Motor neuron (in vitro differentiated cells): ENCODE results near the gene TMTC2. TPM values are rescaled to one million over a fixed set of nuclear protein-coding genes. Genes with fewer than 3 reads are reported as not detected.

Source experiments
- ATAC-seq, 8 experiments: fragments of 200-7000 bp; cut with Tn5 transposase; replicated peaks in 6 of 8; 2 replicates each; pipeline ENCODE4 v1.8.0; 2021; ENCODE audit warnings: mild to moderate bottlenecking in 8 of 8, moderate library complexity in 8 of 8
- H3K27ac ChIP-seq, 2 donors: fragments of 250-450 bp; sonication (Bioruptor Pico); 2 replicates each; pipeline ENCODE4 v1.9.0; 2021; ENCODE audit warnings: antibody characterized with exemption in 2 of 2, mild to moderate bottlenecking in 2 of 2, moderate library complexity in 1 of 2
- H3K4me1 ChIP-seq, 2 donors: fragments of 250-450 bp; sonication (Bioruptor Pico); replicated peaks in 1 of 2; 2 replicates each; pipeline ENCODE4 v1.6.1; 2021; ENCODE audit warnings: antibody characterized with exemption in 2 of 2, mild to moderate bottlenecking in 2 of 2, moderate library complexity in 1 of 2
- H3K4me3 ChIP-seq, 5 donors: fragments of 250-450 bp; sonication (Bioruptor Pico); 2 replicates each; pipeline ENCODE4 v1.9.0; 2021; ENCODE audit warnings: antibody characterized with exemption in 5 of 5, mild to moderate bottlenecking in 5 of 5, moderate library complexity in 4 of 5
- WGBS, 10 experiments: fragments of 450-650 bp; shearing (Covaris generic); methylation state at CpG; one replicate each; pipeline ENCODE4 v1.0.0; 2022; 5-methylcytosine and 5-hydroxymethylcytosine counted together
- in situ Hi-C, 9 experiments: fragments of 400-800 bp; cut with MboI; loops; one replicate each; pipeline ENCODE4 v1.15.0; 2021; ENCODE audit warnings: low sequenced_read_pairs in 9 of 9, low pct_unique_long_range_greater_than_20kb in 2 of 9; ENCODE audit not compliant: unreplicated experiment in 9 of 9
- total RNA-seq, 8 experiments: library from RNA; unstranded; fragments of 300-600 nt; gene quantifications; 2 replicates each; pipeline versions ENCODE4 v1.2.3 to v1.2.4, GENCODE V29; 2022

The TMTC2 gene
- 10 to 100 TPM; 11.4 to 49.3 (median 31.3) TPM for total RNA-seq

GRCh38 chr12:82686168-82687020 lies at the start of gene TMTC2:
Gene TMTC2, plus strand, starts transcription at chr12:82686906.
- peak; percentile 84 to 91 (median 90) for ATAC-seq
- H3K4me3 ChIP-seq: peak within 1 kb of the TSS; percentile 60 to 81 (median 78)
- in situ Hi-C loops: loop anchor here in 2 of 9 experiments (25.0 kb wide), 2 partner anchors 301 to 751 kb away; no protein-coding TSS in a partner anchor
- peak within 1 kb of the TSS; percentile 50 to 70 for H3K27ac ChIP-seq
- WGBS, 10 experiments: 0 to 3% (median 0%) methylated on average over 2 to 11 of the region's 39 CpGs; no CpG with 5 or more reads in 3 of the 10 experiments
- peaks cover 6 to 13% of the 10 kb centered on the region in 2 donors for H3K4me1 ChIP-seq

GRCh38 chr12:82638324-82638723 lies 48.4 kb upstream of the TMTC2 start:
- in situ Hi-C loops: loop anchor here in 1 of 9 experiments (25.0 kb wide), 1 partner anchor 251 kb away; no protein-coding TSS in a partner anchor

DNA sequence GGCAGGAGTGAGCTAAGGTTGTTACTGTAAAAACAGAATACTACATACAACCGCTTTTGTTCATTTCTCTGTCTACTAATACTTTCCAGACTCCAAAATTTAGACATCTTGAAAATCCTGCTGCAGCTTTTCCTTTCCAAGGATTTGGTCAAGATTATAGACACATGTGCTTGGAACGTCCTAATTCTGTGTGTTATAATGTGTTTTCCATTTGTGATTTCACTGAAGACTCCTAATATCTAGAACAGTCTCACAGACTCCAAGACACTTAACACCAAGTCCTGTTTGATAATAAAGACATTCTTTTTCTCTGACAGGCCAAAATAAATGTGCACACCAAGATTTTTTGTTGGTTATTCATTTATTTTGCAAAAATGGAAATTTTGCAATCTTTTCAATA lies 41.8 kb upstream of the TMTC2 start:
- Histone ChIP-seq H3K4me3 (no peak overlapping the region), H3K4me1 (no peaks in the 10 kb centered on the region), H3K27ac (no peak overlapping the region)
- in situ Hi-C loops: loop anchor here in 1 of 9 experiments (25.0 kb wide), 1 partner anchor 258 kb away; no protein-coding TSS in a partner anchor
- 0 to 100% (median 60%) methylated on average over 1 to 2 of the region's 2 CpGs; no CpG with 5 or more reads in 1 of the 10 experiments for WGBS, 10 experiments
- ATAC-seq: no peak

More at GRCh38 chr12:82638324-82638723, 48.4 kb upstream of the TMTC2 start:
- Histone ChIP-seq H3K27ac (no peak overlapping the region), H3K4me3 (no peak overlapping the region), H3K4me1 (no peaks in the 10 kb centered on the region)
- WGBS, 10 experiments: 60 to 100% (median 81%) methylated on average over 1 of the region's 1 CpG; no CpG with 5 or more reads in 1 of the 10 experiments
- ATAC-seq: no peak

- H3K4me3 ChIP-seq: no peak overlapping the region
- no peaks in the 10 kb centered on the region for H3K4me1 ChIP-seq
- in situ Hi-C loops: loop anchor here in 1 of 9 experiments (25.0 kb wide), 1 partner anchor 258 kb away; no protein-coding TSS in a partner anchor
- ATAC-seq: no peak
- no peak overlapping the region for H3K27ac ChIP-seq
Observed at GRCh38 chr12:82645414-82645813, 41.3 kb upstream of the TMTC2 start.

- H3K4me1 ChIP-seq: peaks cover 0 to 2% of the 10 kb centered on the region in 2 donors
- in situ Hi-C loops: loop anchor here in 1 of 9 experiments (25.0 kb wide), 1 partner anchor 261 kb away; no protein-coding TSS in a partner anchor
- H3K27ac ChIP-seq: no peak overlapping the region
- WGBS, 10 experiments: 26 to 96% (median 74%) methylated on average over 1 to 4 of the region's 4 CpGs
- no peak overlapping the region for H3K4me3 ChIP-seq
- no peak for ATAC-seq
Observed at GRCh38 chr12:82647853-82648252, 38.9 kb upstream of the TMTC2 start.

DNA sequence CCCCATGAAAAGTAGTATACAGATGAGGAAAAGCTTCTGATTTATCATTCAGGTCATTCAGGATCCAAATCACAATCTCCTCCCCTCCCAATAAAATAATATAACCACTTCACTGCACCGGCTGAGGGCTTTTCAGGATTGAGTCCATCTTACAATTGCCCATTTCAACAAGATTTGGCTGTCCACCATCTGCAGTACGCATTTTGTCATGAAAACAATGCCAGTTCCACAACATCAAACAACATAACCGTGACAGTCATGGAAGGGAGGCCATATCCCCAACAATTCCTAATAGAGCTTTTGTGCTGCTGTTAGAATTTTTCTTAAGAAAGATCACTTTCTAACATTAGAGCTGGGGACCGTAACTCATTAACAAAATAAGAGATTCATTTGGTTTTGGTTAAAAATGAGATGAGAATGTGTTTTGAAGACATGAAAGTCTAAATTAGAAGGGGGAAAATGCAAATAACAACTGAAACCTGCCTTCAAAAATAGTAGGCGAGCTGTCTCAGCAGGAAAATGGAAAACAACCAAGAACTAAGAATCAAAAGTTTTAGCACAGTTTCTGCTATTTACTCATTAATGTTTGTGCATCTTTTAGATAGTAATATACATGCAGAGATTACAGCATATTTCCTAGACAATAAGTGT lies 38.3 kb upstream of the TMTC2 start:
- in situ Hi-C loops: loop anchor here in 1 of 9 experiments (25.0 kb wide), 1 partner anchor 261 kb away; no protein-coding TSS in a partner anchor
- Histone ChIP-seq H3K4me3 (no peak overlapping the region), H3K27ac (no peak overlapping the region), H3K4me1 (peaks cover 0 to 2% of the 10 kb centered on the region in 2 donors)
- no peak for ATAC-seq
- 15 to 97% (median 51%) methylated on average over 1 to 5 of the region's 5 CpGs for WGBS, 10 experiments

- peak; percentile 22 to 99 (median 56) for ATAC-seq
- in situ Hi-C loops: no loop called here
- WGBS, 10 experiments: 0 to 80% (median 24%) methylated on average over 1 to 3 of the region's 3 CpGs; no CpG with 5 or more reads in 2 of the 10 experiments
- Histone ChIP-seq H3K27ac (no peak overlapping the region), H3K4me1 (peaks cover 0 to 6% of the 10 kb centered on the region in 2 donors), H3K4me3 (no peak overlapping the region)
Observed at GRCh38 chr12:82650627-82651337, 35.9 kb upstream of the TMTC2 start.

DNA sequence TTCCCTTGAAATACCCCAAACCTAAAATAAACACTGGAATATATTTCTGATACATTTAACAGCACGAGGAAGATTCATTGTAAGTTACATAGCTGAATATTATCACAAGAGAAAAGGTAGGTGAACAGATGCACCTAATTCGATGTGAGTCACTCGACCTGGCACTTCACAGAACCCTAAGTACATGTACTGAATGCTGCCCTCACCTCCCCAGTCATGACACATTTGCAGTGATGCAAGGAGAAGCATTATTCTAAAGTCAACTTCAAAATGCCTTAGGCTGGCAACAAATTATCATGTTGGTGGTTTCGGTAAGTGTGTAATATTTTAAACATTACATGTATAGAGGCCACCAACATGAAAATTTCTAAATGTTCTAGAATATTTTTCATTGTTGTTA lies 35.2 kb upstream of the TMTC2 start:
- H3K4me1 ChIP-seq: peaks cover 0 to 6% of the 10 kb centered on the region in 2 donors
- in situ Hi-C loops: no loop called here
- H3K27ac ChIP-seq: no peak overlapping the region
- no peak overlapping the region for H3K4me3 ChIP-seq
- ATAC-seq: peak in 2 of 8 experiments; percentile 13 to 24
- 28 to 100% (median 87%) methylated on average over 1 to 4 of the region's 4 CpGs for WGBS, 10 experiments

DNA sequence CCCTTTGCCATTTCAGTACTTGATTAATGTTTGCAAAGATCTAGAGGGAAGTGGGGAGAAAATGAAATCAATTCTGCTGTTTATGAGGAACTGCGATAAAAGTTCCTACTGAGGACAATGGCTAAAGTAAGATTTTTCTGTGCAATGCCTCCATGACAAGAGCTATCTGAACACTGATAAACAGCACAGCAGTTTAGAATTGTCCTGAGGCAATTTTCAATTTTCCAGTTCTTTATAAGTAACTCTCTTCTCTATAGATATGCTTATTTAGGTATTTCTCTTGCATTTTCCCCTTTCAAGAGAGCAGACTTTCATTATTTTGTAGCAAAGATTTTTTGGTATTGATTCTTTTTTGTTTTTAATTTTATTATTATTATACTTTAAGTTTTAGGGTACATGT lies 34.6 kb upstream of the TMTC2 start:
- no peak overlapping the region for H3K27ac ChIP-seq
- no peak overlapping the region for H3K4me3 ChIP-seq
- WGBS, 10 experiments: 88 to 100% (median 100%) methylated on average over 1 of the region's 1 CpG; no CpG with 5 or more reads in 2 of the 10 experiments
- no peak for ATAC-seq
- peaks cover 0 to 6% of the 10 kb centered on the region in 2 donors for H3K4me1 ChIP-seq
- in situ Hi-C loops: no loop called here

DNA sequence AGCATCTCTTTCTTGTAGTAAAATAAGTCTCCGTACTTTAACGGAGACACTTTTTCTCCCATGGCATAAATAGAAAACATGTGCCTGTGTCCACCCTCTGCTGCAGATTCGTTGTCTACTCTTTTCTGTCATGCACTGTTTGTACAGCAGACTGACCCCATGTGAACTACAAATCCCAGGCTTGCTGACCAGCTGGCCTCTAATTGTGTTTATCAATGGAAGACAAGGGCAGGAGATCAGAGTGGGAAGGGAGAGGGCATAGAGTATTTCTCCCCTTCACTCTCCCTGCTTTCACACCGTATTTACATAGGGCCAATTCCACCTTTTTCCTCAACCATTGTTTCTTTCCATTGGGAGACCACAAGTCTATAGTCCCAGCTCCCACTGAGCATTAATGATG lies 31.0 kb upstream of the TMTC2 start:
- Histone ChIP-seq H3K4me3 (no peak overlapping the region), H3K27ac (no peak overlapping the region), H3K4me1 (peaks cover 0 to 4% of the 10 kb centered on the region in 2 donors)
- peak in 1 of 8 experiments; percentile 36 for ATAC-seq
- 20 to 100% (median 56%) methylated on average over 1 to 4 of the region's 4 CpGs for WGBS, 10 experiments
- in situ Hi-C loops: no loop called here

DNA sequence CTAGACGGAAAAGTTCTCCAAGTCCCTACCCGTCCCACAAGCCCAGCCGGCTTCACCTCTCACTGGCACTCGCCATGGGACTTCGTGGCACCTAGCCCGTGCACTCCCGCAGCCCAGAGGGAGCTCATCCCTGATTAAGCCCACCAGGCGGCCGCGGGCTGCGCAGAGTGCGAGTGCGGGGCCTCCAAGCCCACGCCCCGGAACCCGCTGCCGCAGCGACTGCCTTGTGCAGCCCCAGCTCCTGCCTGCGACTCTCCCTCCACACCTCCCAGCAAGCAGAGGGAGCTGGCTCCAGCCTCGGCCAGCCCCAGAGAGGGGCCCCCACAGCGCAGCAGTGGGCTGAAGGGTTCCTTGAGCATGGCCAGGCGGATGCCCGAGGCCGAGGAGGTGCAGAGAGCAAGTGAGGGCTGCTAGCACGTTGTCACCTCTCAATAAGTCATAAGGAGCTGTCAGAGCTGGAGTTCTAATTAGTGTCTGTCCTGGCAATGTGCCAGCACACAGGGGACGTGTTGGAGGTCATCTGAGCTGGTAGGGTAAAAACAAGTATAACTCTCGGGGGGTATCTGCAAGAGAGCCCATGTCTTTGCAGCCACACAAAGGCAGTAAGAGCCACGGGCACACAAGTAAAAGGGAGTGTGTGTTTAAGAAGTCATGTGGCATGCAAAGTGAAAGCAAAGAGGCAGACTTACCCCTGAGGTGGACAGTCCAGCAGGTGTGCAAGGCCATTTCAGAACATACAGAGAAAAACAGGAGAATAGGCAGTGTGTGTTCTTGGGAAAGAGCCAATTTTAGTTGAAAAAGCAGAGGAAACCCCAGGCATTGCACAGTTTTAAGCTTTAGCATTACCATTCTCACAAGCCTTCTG lies 27.1 kb upstream of the TMTC2 start:
- Histone ChIP-seq H3K4me1 (peaks cover 4 to 6% of the 10 kb centered on the region in 2 donors), H3K4me3 (no peak overlapping the region), H3K27ac (no peak overlapping the region)
- in situ Hi-C loops: no loop called here
- WGBS, 10 experiments: 20 to 94% (median 87%) methylated on average over 1 to 22 of the region's 28 CpGs; no CpG with 5 or more reads in 3 of the 10 experiments
- ATAC-seq: peak in 1 of 8 experiments; percentile 24
